Activated naive CD8-positive, alpha-beta T cell treated with anti-CD3 and anti-CD28 coated beads, Interleukin-2, amount 50 U/mL, for 24 hours (primary cell): ENCODE data around the gene DOCK7.

ENCODE experiments used
- ATAC-seq: fragments of 150-1000 bp; cut with Tn5 transposase; one replicate; pipeline ENCODE4 v1.10.0; 2021
- DNase-seq: peaks from one replicate; pipeline ENCODE4 v3.0.0; 2021
- H3K27ac Mint-ChIP-seq: one replicate; pipeline ENCODE4 v1.8.0; 2021; ENCODE audit warnings: mild to moderate bottlenecking, mixed read lengths
- H3K27me3 Mint-ChIP-seq: one replicate; pipeline ENCODE4 v1.8.0; 2021; ENCODE audit warnings: mixed read lengths
- H3K36me3 Mint-ChIP-seq: one replicate; pipeline ENCODE4 v1.8.0; 2021; ENCODE audit warnings: low read depth, mixed read lengths
- H3K4me1 Mint-ChIP-seq: one replicate; pipeline ENCODE4 v1.8.0; 2021; ENCODE audit warnings: mixed read lengths
- H3K4me3 Mint-ChIP-seq: one replicate; pipeline ENCODE4 v1.8.0; 2021; ENCODE audit warnings: mild to moderate bottlenecking, moderate library complexity, mixed read lengths
- H3K9me3 Mint-ChIP-seq: one replicate; pipeline ENCODE4 v1.8.0; 2021; ENCODE audit warnings: mixed read lengths

DOCK7 gene

DNA sequence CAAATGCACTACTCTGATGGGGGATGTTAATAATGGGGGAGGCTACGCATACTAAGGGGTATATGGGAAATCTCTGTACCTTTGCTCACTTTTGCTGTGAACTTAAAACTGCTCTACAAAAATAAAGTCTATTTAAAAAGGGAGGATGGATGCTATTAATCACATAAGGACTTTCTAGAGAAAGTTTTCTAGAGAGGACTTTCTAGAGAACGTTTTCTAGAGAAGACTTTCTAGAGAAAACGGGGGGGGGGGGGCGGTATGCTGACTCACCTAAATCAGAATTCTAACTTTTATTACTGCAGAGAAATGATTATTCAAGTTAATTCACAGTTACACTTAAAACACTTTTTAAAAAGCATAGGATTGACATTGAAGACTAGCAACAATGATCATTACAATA, 175.2 kb downstream of the DOCK7 start:
- no peak overlapping the region for H3K4me3 Mint-ChIP-seq
- H3K27me3 Mint-ChIP-seq, result no peaks in the 10 kb centered on the region
- ATAC-seq (no peak), DNase-seq (no peak)
- H3K27ac Mint-ChIP-seq, result no peak overlapping the region
- no peaks in the 10 kb centered on the region for H3K4me1 Mint-ChIP-seq
- no peaks in the 10 kb centered on the region for H3K9me3 Mint-ChIP-seq
- peaks cover 1% of the 10 kb centered on the region for H3K36me3 Mint-ChIP-seq

DNA sequence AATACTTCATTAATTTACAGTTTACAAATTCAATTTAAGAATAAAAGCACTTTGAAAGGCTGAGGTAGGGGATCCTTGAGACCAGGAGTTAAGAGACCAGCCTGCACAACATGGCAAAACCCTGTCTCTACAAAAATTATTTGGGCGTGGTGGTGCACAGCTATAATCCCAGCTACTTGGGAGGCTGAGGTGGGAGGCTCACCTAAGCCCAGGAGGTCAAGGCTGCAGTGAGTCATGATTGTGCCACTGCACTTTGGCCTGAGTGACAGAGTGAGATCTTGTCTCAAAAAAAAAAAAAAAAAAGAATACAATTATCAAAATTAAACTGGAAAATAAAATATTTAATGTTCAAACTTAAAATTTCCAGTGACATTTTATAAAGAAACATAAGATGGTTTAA, 179.2 kb downstream of the DOCK7 start:
- H3K4me1 Mint-ChIP-seq, result no peaks in the 10 kb centered on the region
- no peak overlapping the region for H3K27ac Mint-ChIP-seq
- ATAC-seq (no peak), DNase-seq (no peak)
- no peaks in the 10 kb centered on the region for H3K27me3 Mint-ChIP-seq
- H3K36me3 Mint-ChIP-seq, result peaks cover 1% of the 10 kb centered on the region
- no peaks in the 10 kb centered on the region for H3K9me3 Mint-ChIP-seq
- H3K4me3 Mint-ChIP-seq, result no peak overlapping the region

DNA sequence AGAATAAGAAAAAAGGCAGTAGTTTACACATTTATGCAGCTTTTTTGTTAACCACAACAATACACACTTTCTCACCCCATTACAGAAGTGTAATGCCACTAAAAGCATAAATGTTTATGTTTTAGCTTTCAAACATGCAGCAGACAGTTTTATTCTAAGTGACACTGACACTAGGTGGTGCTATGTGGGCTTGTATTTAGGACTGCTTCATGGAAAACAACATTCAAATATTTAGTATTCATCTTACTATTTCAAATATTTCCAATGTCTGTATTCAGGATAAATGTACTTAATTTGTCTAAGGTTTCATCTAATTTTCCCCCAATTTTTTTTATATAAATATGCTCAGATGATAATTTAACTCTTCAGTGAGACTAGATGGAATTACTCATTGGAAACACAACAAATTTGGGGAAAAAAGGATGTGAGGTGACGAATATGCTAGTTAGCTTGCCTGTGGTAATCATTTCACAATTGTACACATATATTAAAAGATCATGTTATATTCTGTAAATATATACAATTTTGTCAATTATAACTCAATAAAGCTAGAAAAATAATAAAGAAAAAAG, 179.9 kb downstream of the DOCK7 start:
- H3K36me3 Mint-ChIP-seq, result peaks cover 1% of the 10 kb centered on the region
- no peak for DNase-seq

GRCh38 chr1:62500210-62500609, 188.0 kb downstream of the DOCK7 start:
- Mint-ChIP-seq H3K36me3 (peaks cover 5% of the 10 kb centered on the region), H3K27me3 (no peaks in the 10 kb centered on the region)
- ATAC-seq, result no peak

More for the DNA sequence above, 179.9 kb downstream of the DOCK7 start:
- Mint-ChIP-seq H3K4me3 (no peak overlapping the region), H3K27ac (no peak overlapping the region), H3K9me3 (no peaks in the 10 kb centered on the region), H3K27me3 (no peaks in the 10 kb centered on the region), H3K4me1 (no peaks in the 10 kb centered on the region)
- no peak for ATAC-seq

GRCh38 chr1:62494137-62494536, 194.0 kb downstream of the DOCK7 start:
- DNase-seq, result no peak
- no peak for ATAC-seq
- Mint-ChIP-seq H3K4me1 (no peaks in the 10 kb centered on the region), H3K9me3 (no peaks in the 10 kb centered on the region), H3K4me3 (no peak overlapping the region), H3K27me3 (no peaks in the 10 kb centered on the region), H3K36me3 (peaks cover under 1% of the 10 kb centered on the region), H3K27ac (no peak overlapping the region)

More at GRCh38 chr1:62500210-62500609, 188.0 kb downstream of the DOCK7 start:
- DNase-seq, result no peak
- no peaks in the 10 kb centered on the region for H3K9me3 Mint-ChIP-seq
- no peaks in the 10 kb centered on the region for H3K4me1 Mint-ChIP-seq
- no peak overlapping the region for H3K4me3 Mint-ChIP-seq
- no peak overlapping the region for H3K27ac Mint-ChIP-seq

DNA sequence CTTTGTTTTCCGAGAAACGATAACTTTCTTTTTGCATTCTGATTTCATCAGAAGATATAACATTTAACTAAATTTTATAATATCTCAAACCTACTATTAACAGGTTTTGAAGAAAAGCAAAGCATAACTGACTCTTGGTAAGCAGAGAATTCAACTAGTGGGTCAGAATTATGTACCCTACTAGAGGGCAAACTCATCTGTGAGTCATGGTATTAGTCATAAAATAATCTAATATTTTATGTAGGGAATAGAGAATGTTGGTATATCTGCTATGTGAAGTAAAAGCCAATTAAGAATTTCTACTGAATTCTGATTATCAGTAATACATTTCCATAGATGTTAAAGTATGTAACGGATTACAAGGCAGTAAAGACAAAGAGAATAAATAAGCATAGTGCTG, 194.5 kb downstream of the DOCK7 start:
- Mint-ChIP-seq H3K4me3 (no peak overlapping the region), H3K27ac (no peak overlapping the region), H3K4me1 (no peaks in the 10 kb centered on the region), H3K9me3 (no peaks in the 10 kb centered on the region), H3K27me3 (no peaks in the 10 kb centered on the region), H3K36me3 (no peaks in the 10 kb centered on the region)
- no peak for ATAC-seq
- DNase-seq, result no peak

- H3K27ac Mint-ChIP-seq, result no peak overlapping the region
- H3K9me3 Mint-ChIP-seq, result no peaks in the 10 kb centered on the region
- ATAC-seq, result no peak
- H3K27me3 Mint-ChIP-seq, result no peaks in the 10 kb centered on the region
- no peak for DNase-seq
- no peak overlapping the region for H3K4me3 Mint-ChIP-seq
- H3K36me3 Mint-ChIP-seq, result peaks cover 2% of the 10 kb centered on the region
- no peaks in the 10 kb centered on the region for H3K4me1 Mint-ChIP-seq
These were observed 195.7 kb downstream of the DOCK7 start for GRCh38 chr1:62492521-62492920.

GRCh38 chr1:62487956-62488355, 200.2 kb downstream of the DOCK7 start:
- H3K4me3 Mint-ChIP-seq, result no peak overlapping the region
- ATAC-seq (no peak), DNase-seq (no peak)
- no peak overlapping the region for H3K27ac Mint-ChIP-seq
- H3K36me3 Mint-ChIP-seq, result peaks cover 2% of the 10 kb centered on the region
- H3K9me3 Mint-ChIP-seq, result no peaks in the 10 kb centered on the region
- H3K4me1 Mint-ChIP-seq, result no peaks in the 10 kb centered on the region
- H3K27me3 Mint-ChIP-seq, result no peaks in the 10 kb centered on the region

- ATAC-seq, result no peak
- DNase-seq, result no peak
- no peaks in the 10 kb centered on the region for H3K27me3 Mint-ChIP-seq
- H3K4me1 Mint-ChIP-seq, result no peaks in the 10 kb centered on the region
- no peak overlapping the region for H3K4me3 Mint-ChIP-seq
- H3K27ac Mint-ChIP-seq, result no peak overlapping the region
- H3K36me3 Mint-ChIP-seq, result peaks cover 2% of the 10 kb centered on the region
- H3K9me3 Mint-ChIP-seq, result no peaks in the 10 kb centered on the region
These were observed 203.2 kb downstream of the DOCK7 start for GRCh38 chr1:62484824-62485468.

DNA sequence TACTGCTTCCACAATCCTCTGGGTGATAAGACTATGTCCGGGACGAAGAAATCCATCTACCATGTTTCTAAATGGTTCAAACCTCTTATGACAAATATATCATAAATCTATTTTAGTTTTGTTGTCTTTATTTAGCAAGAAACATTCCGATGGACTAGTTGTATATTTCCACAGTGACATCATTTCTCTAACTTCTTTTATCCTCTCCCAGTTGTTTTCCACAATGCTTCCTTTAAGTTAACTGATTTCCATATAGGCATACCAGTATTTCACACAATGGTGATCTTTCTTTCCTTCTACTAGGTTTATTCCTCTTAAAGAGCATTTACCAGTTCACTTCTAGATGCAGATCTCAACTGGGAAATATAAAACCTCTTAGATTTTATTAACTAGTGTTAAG, 206.5 kb downstream of the DOCK7 start:
- Mint-ChIP-seq H3K4me1 (no peaks in the 10 kb centered on the region), H3K9me3 (no peaks in the 10 kb centered on the region), H3K27me3 (no peaks in the 10 kb centered on the region), H3K27ac (no peak overlapping the region), H3K4me3 (no peak overlapping the region), H3K36me3 (no peaks in the 10 kb centered on the region)
- ATAC-seq, result no peak
- DNase-seq, result no peak

DNA sequence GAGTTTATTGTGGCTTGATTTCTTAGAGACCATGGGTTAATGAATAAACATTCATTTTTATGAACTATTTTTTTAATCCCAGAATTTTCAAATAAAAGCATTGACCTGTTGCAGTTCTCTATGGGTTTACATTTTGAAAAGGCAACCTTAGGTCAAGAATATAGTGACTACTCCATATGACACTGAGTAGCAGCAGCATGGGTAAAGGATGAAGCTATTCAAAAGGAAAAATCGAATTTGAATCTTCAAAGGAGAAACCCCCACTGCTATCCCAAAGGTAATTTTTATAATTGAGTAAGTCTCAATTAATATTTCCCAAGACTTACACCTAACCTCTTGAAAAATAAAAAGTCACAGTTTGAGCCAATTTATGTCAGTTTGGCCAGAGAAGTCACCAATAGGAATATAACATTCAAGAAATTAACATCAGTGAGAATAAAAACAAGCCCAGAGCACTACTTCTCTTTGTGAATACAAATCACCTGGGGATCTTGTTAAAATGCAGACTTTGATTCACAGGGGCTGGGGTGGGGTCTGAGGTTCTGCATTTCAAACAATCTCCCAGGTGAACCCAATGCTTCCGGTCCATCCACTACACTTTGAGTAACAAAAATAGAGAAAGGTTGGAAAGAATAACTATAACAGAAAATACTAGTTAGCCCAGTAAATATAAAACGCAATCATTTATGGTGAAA, 211.5 kb downstream of the DOCK7 start:
- no peak for ATAC-seq
- no peak overlapping the region for H3K27ac Mint-ChIP-seq
- H3K9me3 Mint-ChIP-seq, result no peaks in the 10 kb centered on the region
- H3K27me3 Mint-ChIP-seq, result no peaks in the 10 kb centered on the region
- H3K4me1 Mint-ChIP-seq, result no peaks in the 10 kb centered on the region
- H3K36me3 Mint-ChIP-seq, result peaks cover 9% of the 10 kb centered on the region
- DNase-seq, result no peak
- H3K4me3 Mint-ChIP-seq, result no peak overlapping the region

DNA sequence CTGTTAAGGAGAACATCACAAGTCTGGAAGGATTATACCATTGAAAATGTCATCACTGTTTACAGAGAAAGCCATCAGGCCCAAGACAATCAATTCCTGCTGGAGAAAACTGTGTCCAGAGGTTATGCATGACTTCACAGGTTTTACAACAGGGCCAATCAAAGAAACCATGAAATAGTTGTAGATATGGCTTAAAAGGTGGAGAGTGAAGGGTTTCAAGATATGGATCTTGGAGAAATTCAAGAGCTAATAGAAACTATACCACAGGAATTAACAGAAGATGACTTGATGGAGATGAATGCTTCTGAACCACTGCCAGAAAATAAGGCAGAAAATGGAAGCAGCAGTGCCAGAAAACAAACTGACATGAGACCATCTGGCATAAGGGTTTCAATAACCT, 221.1 kb downstream of the DOCK7 start:
- no peak overlapping the region for H3K27ac Mint-ChIP-seq
- no peaks in the 10 kb centered on the region for H3K4me1 Mint-ChIP-seq
- H3K9me3 Mint-ChIP-seq, result peaks cover 9% of the 10 kb centered on the region
- H3K27me3 Mint-ChIP-seq, result no peaks in the 10 kb centered on the region
- DNase-seq (no peak), ATAC-seq (no peak)
- H3K4me3 Mint-ChIP-seq, result no peak overlapping the region
- H3K36me3 Mint-ChIP-seq, result peaks cover 33% of the 10 kb centered on the region

GRCh38 chr1:62462370-62462769, 225.8 kb downstream of the DOCK7 start:
- H3K4me3 Mint-ChIP-seq, result no peak overlapping the region
- no peak for DNase-seq
- H3K27ac Mint-ChIP-seq, result no peak overlapping the region
- peaks cover 11% of the 10 kb centered on the region for H3K36me3 Mint-ChIP-seq
- H3K4me1 Mint-ChIP-seq, result no peaks in the 10 kb centered on the region
- peaks cover 4% of the 10 kb centered on the region for H3K9me3 Mint-ChIP-seq
- ATAC-seq, result no peak
- no peaks in the 10 kb centered on the region for H3K27me3 Mint-ChIP-seq

DNA sequence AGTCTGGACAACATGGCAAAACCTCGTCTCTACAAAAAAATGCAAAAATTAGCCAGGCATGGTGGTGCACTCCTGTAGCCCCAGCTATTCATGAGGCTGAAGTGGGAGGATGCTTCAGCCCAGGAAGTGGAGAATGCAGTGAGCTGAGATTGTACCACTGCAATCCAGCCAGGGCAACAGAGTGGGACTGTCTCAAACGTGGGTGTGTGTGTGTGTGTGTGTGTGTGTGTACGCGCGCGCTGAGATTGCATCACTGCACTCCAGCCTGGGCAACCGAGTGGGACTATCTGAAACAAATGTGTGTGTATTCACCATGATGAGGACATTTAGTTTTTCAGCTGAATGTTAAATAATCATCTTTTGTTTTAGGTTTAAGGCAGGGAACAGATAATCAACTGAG, 230.2 kb downstream of the DOCK7 start:
- no peak for ATAC-seq

GRCh38 chr1:62452951-62453350, 235.2 kb downstream of the DOCK7 start:
- no peak overlapping the region for H3K4me3 Mint-ChIP-seq
- ATAC-seq (no peak), DNase-seq (no peak)
- H3K9me3 Mint-ChIP-seq, result no peaks in the 10 kb centered on the region
- no peaks in the 10 kb centered on the region for H3K27me3 Mint-ChIP-seq
- H3K27ac Mint-ChIP-seq, result no peak overlapping the region
- peaks cover 46% of the 10 kb centered on the region for H3K36me3 Mint-ChIP-seq
- H3K4me1 Mint-ChIP-seq, result peaks cover 17% of the 10 kb centered on the region

More for the DNA sequence above, 230.2 kb downstream of the DOCK7 start:
- no peak overlapping the region for H3K4me3 Mint-ChIP-seq
- H3K36me3 Mint-ChIP-seq, result peaks cover 8% of the 10 kb centered on the region
- no peaks in the 10 kb centered on the region for H3K9me3 Mint-ChIP-seq
- no peaks in the 10 kb centered on the region for H3K27me3 Mint-ChIP-seq
- H3K4me1 Mint-ChIP-seq, result peaks cover under 1% of the 10 kb centered on the region
- no peak overlapping the region for H3K27ac Mint-ChIP-seq
- DNase-seq, result no peak
